Type B pancreatic cell (in vitro differentiated cells): ENCODE measurements around the gene ARHGAP6. TPM values are rescaled to one million over a fixed set of nuclear protein-coding genes. Genes with fewer than 3 reads are reported as not detected.

ENCODE experiments used
- DNase-seq: peaks from one replicate; pipeline ENCODE4 v3.0.0; 2021; ENCODE audit warnings: mixed read lengths; ENCODE audit not compliant: unreplicated experiment; ENCODE audit errors: extremely low spot score
- H3K27ac Mint-ChIP-seq: 2 replicates; pipeline ENCODE4 v1.8.0; 2021; ENCODE audit warnings: mild to moderate bottlenecking, mixed read lengths
- H3K27me3 Mint-ChIP-seq: 2 replicates; pipeline ENCODE4 v1.8.0; 2021; ENCODE audit warnings: mixed read lengths
- H3K36me3 Mint-ChIP-seq: 2 replicates; pipeline ENCODE4 v1.8.0; 2021; ENCODE audit warnings: mixed read lengths
- H3K4me1 Mint-ChIP-seq: one replicate; pipeline ENCODE4 v1.8.0; 2021; ENCODE audit warnings: mixed read lengths; ENCODE audit not compliant: unreplicated experiment
- H3K4me3 Mint-ChIP-seq: 2 replicates; pipeline ENCODE4 v1.8.0; 2021; ENCODE audit warnings: mild to moderate bottlenecking, mixed read lengths
- H3K9me3 Mint-ChIP-seq: 2 replicates; pipeline ENCODE4 v1.8.0; 2021; ENCODE audit warnings: mixed read lengths
- CTCF ChIP-seq: fragments of 200-600 bp; sonication (generic); conservative IDR thresholded peaks from 2 replicates; pipeline ENCODE4 v1.5.0; 2021; ENCODE audit warnings: antibody characterized with exemption, mild to moderate bottlenecking
- total RNA-seq: library from RNA; stranded (reverse); gene quantifications from 2 replicates; pipeline ENCODE4 v1.2.1, GENCODE V29; 2021; ENCODE audit warnings: low replicate concordance

The ARHGAP6 gene
- total RNA-seq, 1 donor from 2014 or later: 10.1 TPM

- Mint-ChIP-seq H3K27ac (no peak overlapping the region), H3K4me1 (no peaks in the 10 kb centered on the region), H3K9me3 (no peaks in the 10 kb centered on the region), H3K4me3 (no peak overlapping the region), H3K36me3 (no peaks in the 10 kb centered on the region), H3K27me3 (no peaks in the 10 kb centered on the region)
- DNase-seq: no peak
- TF ChIP-seq CTCF: no peak
Observed at GRCh38 chrX:11347300-11347699, 318.4 kb downstream of the ARHGAP6 start.

GRCh38 chrX:11346121-11346682, 319.5 kb downstream of the ARHGAP6 start:
- Mint-ChIP-seq H3K27me3 (no peaks in the 10 kb centered on the region), H3K4me3 (no peak overlapping the region), H3K36me3 (no peaks in the 10 kb centered on the region), H3K4me1 (peaks cover 6% of the 10 kb centered on the region), H3K9me3 (no peaks in the 10 kb centered on the region), H3K27ac (no peak overlapping the region)
- no peak for DNase-seq
- TF ChIP-seq CTCF: no peak

GRCh38 chrX:11342673-11343072, 323.0 kb downstream of the ARHGAP6 start:
- DNase-seq: no peak
- no peak overlapping the region for H3K4me3 Mint-ChIP-seq
- TF ChIP-seq CTCF: no peak
- no peak overlapping the region for H3K27ac Mint-ChIP-seq
- H3K36me3 Mint-ChIP-seq: peaks cover 3% of the 10 kb centered on the region
- peaks cover 9% of the 10 kb centered on the region for H3K4me1 Mint-ChIP-seq
- H3K9me3 Mint-ChIP-seq: peaks cover 7% of the 10 kb centered on the region
- no peaks in the 10 kb centered on the region for H3K27me3 Mint-ChIP-seq

GRCh38 chrX:11341274-11342201, 324.2 kb downstream of the ARHGAP6 start:
- peaks cover 7% of the 10 kb centered on the region for H3K9me3 Mint-ChIP-seq
- TF ChIP-seq CTCF: no peak
- peak overlapping the region; percentile 41 for H3K27ac Mint-ChIP-seq
- peaks cover 9% of the 10 kb centered on the region for H3K4me1 Mint-ChIP-seq
- no peak for DNase-seq
- H3K27me3 Mint-ChIP-seq: no peaks in the 10 kb centered on the region
- H3K4me3 Mint-ChIP-seq: peak overlapping the region; percentile 32
- peaks cover 3% of the 10 kb centered on the region for H3K36me3 Mint-ChIP-seq

GRCh38 chrX:11337292-11338009, 328.3 kb downstream of the ARHGAP6 start:
- Mint-ChIP-seq H3K27ac (no peak overlapping the region), H3K27me3 (no peaks in the 10 kb centered on the region), H3K9me3 (peaks cover 7% of the 10 kb centered on the region), H3K4me1 (peaks cover 9% of the 10 kb centered on the region), H3K4me3 (no peak overlapping the region), H3K36me3 (peaks cover 3% of the 10 kb centered on the region)
- no peak for TF ChIP-seq CTCF
- no peak for DNase-seq
